KG1 (cell line): ENCODE measurements around the gene VIPR1.
"Not testable (repeated sequence)": the region's sequence is repeated elsewhere in the genome, so short reads cannot be mapped to it uniquely, and the experiment has no call there.

Source experiments
- DNase-seq: peaks from one replicate; lab custom pipeline; 2025; lab: John Stamatoyannopoulos, UW

VIPR1 gene

GRCh38 chr3:42578054-42578453, 75.6 kb downstream of the VIPR1 start:
- no peak for DNase-seq

DNA sequence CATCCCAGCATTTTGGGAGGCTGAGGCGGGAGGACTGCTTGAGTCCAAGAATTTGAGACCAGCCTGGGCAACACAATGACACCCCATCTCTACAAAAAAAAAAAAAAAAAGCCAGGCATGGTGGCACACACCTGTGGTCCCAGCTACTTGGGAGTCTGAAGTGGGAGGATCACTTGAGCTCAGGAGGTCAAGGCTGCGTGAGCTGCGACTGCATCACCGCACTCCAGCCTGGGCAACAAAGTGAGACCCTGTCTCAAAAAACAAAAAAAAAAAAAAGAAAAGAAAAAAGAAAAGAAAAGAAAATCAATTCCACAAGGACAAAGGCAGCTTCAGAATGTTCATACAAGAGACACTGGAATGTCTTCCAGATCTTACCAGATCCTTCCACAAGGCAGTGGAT, 76.9 kb downstream of the VIPR1 start:
- DNase-seq = not testable (repeated sequence)

GRCh38 chr3:42581400-42581708, 78.9 kb downstream of the VIPR1 start:
- no peak for DNase-seq

GRCh38 chr3:42581709-42582473, 79.4 kb downstream of the VIPR1 start, which contains the start of gene SEC22C:
SEC22C (minus strand) TSS chr3:42581967; CDS start chr3:42569046, 12,921 bp downstream.
- peak; percentile 72 for DNase-seq

- DNase-seq = no peak
Measured at GRCh38 chr3:42582474-42583070, 80.1 kb downstream of the VIPR1 start.
